HG03139 (cell line): ENCODE measurements around the gene SPDL1.

Source experiments
- ATAC-seq: cut with Tn5 transposase; IDR thresholded peaks from one replicate; pipeline ENCODE4 v1.9.1; 2021; ENCODE audit not compliant: unreplicated experiment

The SPDL1 gene

GRCh38 chr5:169583424-169584220 lies at the start of gene SPDL1:
Gene SPDL1 (plus strand): TSS chr5:169583773. CDS start chr5:169588417, 4,644 bp downstream.
- ATAC-seq = peak; percentile 96

DNA sequence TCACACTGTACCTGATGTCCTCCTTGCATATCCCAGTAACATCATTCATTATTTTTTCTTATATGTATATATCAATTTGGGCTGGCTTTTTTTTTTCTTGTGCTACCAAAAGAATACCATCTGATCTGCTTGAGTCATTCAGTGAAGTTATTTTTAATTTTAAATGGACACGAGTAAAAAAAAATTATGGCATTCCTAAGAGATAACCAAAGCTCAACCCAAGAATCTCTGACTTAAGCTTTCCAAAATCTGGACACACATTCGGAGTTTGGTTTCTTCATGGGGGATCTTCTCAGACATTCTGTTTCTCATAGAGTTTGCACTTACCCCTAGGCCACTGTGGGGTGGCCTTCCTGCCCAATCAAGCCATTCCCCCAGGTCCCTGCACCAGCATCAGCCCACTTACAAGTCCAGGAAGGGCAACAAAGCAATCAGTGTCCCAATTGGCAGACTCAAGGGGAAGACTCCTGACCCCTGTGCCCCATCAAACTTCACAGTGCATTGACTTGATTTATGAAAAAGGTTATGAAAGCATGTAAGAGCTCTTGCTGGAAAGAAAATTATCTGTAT lies 49.2 kb upstream of the SPDL1 start:
- no peak for ATAC-seq

- no peak for ATAC-seq
These were observed 48.6 kb upstream of the SPDL1 start for GRCh38 chr5:169534939-169535338.

DNA sequence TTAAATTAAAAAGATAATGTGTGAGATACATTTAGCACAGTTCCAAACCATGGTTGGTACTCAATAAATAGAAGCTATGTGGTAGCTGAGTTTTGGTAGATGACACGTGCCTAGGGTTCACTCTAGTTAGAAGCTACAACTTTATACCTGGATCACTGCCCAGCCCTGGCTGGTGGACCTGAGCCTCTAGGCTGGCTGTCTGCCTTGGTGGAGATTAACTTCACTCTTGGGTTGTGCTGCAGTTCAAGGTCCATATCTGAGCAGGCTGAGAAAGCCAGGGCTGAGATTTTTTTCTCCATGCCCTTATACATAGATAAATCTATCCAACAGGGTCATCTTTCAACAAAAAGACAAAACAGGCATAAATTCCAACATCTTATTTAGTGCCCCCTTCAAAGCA lies 44.6 kb upstream of the SPDL1 start:
- no peak for ATAC-seq

- ATAC-seq = no peak
These were observed 40.8 kb upstream of the SPDL1 start for GRCh38 chr5:169542811-169543210.

GRCh38 chr5:169544264-169544950 lies 39.2 kb upstream of the SPDL1 start:
- no peak for ATAC-seq

- ATAC-seq = no peak
These were observed 37.8 kb upstream of the SPDL1 start for GRCh38 chr5:169545762-169546161.

GRCh38 chr5:169546346-169546745 lies 37.2 kb upstream of the SPDL1 start:
- ATAC-seq = no peak

DNA sequence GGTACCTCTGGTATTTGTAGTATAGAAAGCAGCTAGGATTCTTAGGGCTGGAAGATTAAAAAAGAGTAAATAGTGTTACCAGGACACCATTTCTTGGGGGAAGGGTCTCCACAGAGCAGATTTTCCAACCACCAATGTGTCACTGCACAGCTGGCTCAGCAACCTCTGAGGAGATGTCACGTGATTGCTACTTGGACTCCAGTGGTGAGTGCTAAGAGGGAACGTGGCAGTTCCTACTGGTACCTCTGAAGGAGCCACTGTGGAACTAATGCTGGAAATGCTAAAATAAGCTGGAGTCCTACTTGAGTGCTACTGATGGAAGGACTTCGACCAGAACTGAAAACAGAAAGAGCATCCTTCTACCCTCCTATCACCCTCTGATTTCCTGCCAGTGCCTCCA lies 36.1 kb upstream of the SPDL1 start:
- ATAC-seq = no peak

DNA sequence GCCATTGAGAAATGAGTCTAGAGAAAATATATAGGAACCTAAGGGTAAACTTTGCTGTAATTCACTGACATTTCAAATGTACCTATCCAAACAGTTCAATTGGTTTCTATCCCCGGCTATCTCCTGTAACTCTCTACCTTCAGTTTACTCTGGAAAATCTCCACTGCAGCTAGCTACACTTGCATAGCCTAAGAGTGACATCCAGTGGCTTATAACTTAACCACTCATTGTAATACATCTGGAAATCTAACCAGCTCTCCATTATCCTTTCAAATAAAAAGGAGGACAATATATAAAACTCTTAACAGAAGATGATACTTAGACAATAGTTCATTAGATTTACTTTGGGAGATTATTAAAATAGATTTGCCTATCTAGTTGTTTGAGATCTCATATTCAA lies 35.3 kb upstream of the SPDL1 start:
- no peak for ATAC-seq

DNA sequence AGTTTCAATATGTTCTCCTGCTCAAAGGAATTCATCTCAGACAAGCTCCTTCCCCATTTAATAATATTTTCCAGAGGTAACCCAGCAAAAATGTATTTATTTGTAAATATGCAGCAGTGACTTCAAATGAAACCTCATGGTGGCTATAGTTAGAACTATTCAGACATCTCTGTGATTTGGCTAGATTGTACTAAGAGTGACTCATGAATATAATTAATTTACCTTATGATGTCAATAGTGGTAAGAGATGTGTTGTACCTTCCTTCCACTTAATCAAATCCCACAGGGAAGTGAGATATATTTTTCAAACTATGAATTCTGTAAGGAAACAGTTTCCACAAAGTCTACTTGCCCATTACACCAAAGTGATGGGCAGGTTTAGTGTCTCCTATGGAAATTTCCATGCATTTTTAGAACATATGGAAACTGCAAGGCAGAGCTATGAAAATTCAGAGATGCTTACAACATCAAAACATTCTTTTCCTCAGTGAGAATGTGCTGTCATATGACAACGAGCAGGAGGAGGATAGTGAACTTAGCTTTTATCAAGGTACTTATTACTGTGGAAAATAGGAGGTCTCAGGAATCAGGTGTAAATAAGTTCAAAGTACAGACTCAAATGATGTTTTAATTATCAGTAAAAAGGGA lies 34.0 kb upstream of the SPDL1 start:
- ATAC-seq = no peak

DNA sequence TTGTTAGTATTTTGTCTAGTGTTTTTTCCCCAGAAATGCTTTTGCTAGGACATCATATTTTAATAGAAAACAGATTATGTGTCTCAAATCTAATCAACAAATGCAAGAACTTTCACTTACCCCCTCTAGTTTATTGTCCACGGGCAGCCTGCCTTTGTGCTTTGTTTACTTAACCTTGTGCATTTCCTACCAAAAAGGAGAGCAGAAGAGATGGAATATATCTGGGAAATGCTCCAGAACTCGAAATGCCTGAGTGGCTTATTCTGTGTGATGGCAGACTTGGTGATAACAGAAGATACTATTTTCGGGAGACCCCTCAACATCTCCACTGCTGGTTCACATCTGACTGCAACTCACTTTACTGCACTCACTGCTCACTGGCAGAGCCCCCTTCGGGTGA lies 33.3 kb upstream of the SPDL1 start:
- no peak for ATAC-seq

DNA sequence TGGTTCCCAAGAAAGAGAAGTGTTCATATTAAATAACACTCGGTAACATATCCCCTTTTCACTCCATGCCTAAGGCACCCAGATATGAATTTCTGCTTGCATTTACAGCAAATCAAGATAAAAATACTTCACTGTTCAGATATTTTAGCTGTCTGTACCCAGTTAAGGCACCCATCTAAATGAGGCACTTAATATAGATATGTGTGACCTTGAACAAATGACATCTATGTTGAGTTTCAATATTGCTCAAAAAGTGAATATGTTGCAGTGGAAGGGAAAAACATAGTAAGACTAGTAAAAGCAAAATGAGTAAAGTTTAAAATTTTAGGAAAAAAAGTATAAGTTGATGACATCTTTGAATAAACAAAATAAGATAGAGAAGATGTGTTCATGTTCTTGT lies 32.4 kb upstream of the SPDL1 start:
- no peak for ATAC-seq

GRCh38 chr5:169551696-169552095 lies 31.9 kb upstream of the SPDL1 start:
- no peak for ATAC-seq

DNA sequence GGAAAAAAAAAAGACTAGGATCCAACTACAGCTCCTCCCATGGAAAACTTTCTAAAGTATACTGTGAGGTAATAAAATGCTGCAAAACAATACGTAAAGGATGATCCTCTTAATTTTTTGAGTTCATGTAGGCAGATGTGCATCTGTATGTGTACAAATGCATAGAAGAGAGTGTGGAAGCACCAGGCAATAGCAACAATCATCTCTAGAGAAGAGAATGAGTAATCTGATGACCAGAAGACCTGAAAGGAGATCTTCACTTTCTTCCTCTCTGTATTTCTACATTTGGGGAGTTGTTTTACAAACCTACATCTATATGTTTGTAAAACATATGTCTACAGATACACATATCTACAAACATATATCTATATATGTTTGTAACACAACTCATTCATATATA lies 29.3 kb upstream of the SPDL1 start:
- no peak for ATAC-seq

DNA sequence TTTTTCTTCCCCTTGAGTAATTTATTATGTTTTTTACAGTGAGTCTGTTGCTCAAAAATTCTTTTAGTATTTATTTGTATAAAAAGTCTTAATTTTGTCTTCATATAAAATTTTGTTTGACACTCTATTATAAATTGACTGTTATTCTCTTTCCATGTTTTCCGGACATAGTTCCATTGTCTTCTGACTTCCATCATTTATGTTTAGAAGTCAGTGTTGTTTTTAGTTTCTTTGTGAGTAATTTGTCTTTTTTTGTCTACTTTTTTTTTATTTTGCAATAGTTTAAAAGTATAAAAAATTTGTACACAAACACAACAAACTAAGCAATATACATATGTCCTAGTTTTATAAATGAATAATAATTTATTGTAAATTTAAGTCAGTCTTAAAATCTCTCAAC lies 25.7 kb upstream of the SPDL1 start:
- ATAC-seq = no peak

GRCh38 chr5:169561893-169562292 lies 21.7 kb upstream of the SPDL1 start:
- ATAC-seq = no peak

GRCh38 chr5:169563369-169563768 lies 20.2 kb upstream of the SPDL1 start:
- no peak for ATAC-seq

DNA sequence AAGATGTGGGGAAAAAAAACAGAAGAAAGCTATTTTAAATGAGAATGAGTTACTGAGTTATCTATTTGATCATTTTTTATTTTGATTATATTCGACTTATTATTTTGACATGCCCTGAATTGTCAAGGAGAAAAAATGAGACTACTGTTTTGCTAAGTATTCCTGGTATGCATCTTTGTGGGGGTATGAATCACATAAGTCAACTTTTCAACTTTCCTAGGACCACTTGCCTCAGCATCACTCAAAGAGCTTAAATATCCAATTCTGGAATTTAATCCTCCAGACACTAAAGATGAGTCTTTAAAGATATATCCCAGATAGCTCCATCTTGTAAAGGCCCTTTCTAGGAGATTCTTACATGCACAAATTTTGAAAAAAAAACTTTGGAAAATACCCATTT lies 17.4 kb upstream of the SPDL1 start:
- ATAC-seq = no peak

DNA sequence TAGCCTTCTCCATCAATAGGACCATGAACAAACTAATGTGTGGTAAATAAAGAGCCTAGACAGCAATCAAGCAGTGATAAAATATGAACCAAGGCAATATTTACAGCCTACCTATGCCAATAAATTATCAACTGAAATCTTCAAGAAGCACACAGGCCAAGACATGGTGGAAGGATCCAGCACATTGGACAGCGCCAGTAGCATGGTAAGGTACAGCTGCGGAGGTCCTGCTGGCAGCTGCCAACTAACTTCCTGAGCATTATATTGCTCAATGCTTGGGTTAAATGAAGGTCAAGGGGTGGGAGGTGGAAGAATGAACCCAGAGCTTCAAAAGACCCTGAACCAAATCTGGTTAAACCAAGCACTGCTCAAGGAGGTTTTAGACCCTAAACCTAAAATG lies 16.5 kb upstream of the SPDL1 start:
- no peak for ATAC-seq

- no peak for ATAC-seq
These were observed 14.1 kb upstream of the SPDL1 start for GRCh38 chr5:169569513-169569912.

DNA sequence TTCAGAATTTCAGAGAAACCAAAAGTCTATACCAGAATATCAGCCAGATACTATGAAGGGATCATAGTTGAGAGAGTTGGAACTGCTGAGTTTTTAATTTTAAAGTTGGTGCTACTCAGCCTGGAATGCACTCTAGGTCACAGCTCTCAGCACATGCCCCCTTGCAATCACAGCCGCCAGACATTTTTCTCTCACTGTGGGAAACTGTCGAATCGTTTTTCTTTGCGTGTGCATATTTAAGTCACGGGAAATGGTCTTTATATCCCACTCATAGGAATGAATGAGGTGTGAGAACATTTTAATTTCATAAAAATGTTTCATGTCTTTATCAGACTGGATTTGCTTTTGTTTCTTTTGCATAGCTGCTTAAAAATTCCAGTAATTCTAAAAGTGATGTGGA lies 12.2 kb upstream of the SPDL1 start:
- no peak for ATAC-seq
